WTC11 (cell line): ENCODE measurements around the gene ZDHHC14.

Experiments used
- ATF1 ChIP-seq: sonication (generic); formaldehyde crosslinking; IDR thresholded peaks from 2 replicates; pipeline ENCODE4 v1.8.1; 2023; ENCODE audit warnings: mild to moderate bottlenecking, moderate library complexity, missing genetic modification reagents
- TP53 ChIP-seq: sonication (generic); formaldehyde crosslinking; IDR thresholded peaks from 2 replicates; pipeline ENCODE4 v1.8.1; 2023; ENCODE audit warnings: mild to moderate bottlenecking, missing genetic modification reagents
- TF ChIP-seq, protein P1 (sequence below): fragments of 200-600 bp; IDR thresholded peaks from 2 replicates; pipeline ENCODE4 v1.8.0; 2022; ENCODE audit warnings: antibody characterized with exemption

DNA sequence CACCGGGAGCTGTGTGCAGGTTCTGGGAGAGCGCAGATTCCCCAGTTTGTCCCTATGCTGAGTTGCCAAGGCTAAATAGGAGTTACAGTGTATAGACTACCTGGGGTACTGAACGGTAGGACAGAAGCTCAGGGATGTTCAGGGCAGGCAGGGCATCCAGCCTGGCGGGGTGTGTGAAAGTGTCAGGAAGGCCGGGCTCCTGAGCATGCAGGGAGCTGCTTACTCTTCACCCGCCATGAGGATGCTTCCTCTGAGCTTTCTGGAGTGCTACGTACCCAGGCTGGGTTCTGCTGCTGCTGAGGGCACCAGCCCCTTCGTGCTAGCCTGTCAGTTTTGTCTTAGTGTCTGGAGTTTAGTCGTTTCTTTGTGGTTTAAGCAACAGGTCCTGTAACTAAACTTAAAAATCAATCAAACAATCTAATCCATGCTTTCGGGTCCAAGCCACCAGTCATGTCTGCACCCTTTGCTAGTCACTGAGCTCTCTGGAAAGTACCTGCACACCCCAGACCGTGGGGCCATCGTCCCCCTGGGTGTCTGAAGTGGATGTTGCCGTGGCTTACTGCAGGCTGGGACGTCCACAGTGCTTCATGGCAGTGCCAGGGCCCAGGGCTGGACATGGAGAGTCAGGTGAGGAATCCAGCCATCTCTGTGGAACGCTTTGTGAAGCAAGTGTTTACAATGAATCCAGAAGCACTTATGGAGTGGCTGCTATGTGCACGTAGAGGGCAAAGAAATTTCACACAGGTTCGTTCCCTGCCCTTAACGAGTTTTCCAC lies 221.7 kb downstream of the ZDHHC14 start:
- TF ChIP-seq, protein P1, sequence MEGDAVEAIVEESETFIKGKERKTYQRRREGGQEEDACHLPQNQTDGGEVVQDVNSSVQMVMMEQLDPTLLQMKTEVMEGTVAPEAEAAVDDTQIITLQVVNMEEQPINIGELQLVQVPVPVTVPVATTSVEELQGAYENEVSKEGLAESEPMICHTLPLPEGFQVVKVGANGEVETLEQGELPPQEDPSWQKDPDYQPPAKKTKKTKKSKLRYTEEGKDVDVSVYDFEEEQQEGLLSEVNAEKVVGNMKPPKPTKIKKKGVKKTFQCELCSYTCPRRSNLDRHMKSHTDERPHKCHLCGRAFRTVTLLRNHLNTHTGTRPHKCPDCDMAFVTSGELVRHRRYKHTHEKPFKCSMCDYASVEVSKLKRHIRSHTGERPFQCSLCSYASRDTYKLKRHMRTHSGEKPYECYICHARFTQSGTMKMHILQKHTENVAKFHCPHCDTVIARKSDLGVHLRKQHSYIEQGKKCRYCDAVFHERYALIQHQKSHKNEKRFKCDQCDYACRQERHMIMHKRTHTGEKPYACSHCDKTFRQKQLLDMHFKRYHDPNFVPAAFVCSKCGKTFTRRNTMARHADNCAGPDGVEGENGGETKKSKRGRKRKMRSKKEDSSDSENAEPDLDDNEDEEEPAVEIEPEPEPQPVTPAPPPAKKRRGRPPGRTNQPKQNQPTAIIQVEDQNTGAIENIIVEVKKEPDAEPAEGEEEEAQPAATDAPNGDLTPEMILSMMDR, result no peak
- TF ChIP-seq ATF1 (CRISPR knock-in tag) (no peak), TP53 (CRISPR knock-in tag) (no peak)
